Cardiac fibroblast (primary cell): ENCODE data around the gene ZNF107.

Experiments used
- DNase-seq, 2 donors: peaks; one replicate each; pipeline versions ENCODE4 v3.0.0 to v3.0.0-alpha.2; 2010; ENCODE audit warnings: low read depth in 2 of 2
- H3K4me3 ChIP-seq, 2 donors: replicated peaks in 1 of 2; 1 replicate in 1 of 2; 2 replicates in 1 of 2; pipeline ENCODE4 v1.5.1; 2011; ENCODE audit warnings: low read depth in 2 of 2, low read length in 2 of 2, mild to moderate bottlenecking in 2 of 2, moderate library complexity in 1 of 2
- CTCF ChIP-seq: IDR thresholded peaks from one replicate; pipeline ENCODE4 v1.5.1; 2011; ENCODE audit warnings: low read depth, mild to moderate bottlenecking, low read length, inconsistent platforms

The ZNF107 gene

GRCh38 chr7:64755865-64756264, 89.9 kb downstream of the ZNF107 start:
- H3K4me3 ChIP-seq = no peak overlapping the region
- no peak for TF ChIP-seq CTCF
- no peak for DNase-seq

GRCh38 chr7:64758151-64758550, 92.2 kb downstream of the ZNF107 start:
- no peak for DNase-seq
- no peak for TF ChIP-seq CTCF
- no peak overlapping the region for H3K4me3 ChIP-seq
